ENCODE measurements around the gene DUSP22. TPM values are rescaled to one million over a fixed set of nuclear protein-coding genes. Genes with fewer than 3 reads are reported as not detected.

Gene DUSP22
- total and polyA plus RNA-seq, 2 donors (not counting 1 experiment from before 2014, with no cell fraction given) = 117 to 133 TPM

- no peak overlapping the region for H2AFZ ChIP-seq (ENCODE audit: insufficient read depth, low read depth, low read length, poor library complexity, severe bottlenecking)
- intact Hi-C loops (cut with micrococcal nuclease) = no loop called here
- H3K4me1 ChIP-seq (ENCODE audit: control insufficient read depth in 2 of 2, insufficient read depth in 2 of 2, low read length in 2 of 2) = peaks cover 84 to 94% of the 10 kb centered on the region in 2 donors
- TF ChIP-seq EZH2 (IDR thresholded peaks at IDR 0.05; ENCODE audit: borderline replicate concordance, insufficient read depth, low read depth, low read length, poor library complexity, severe bottlenecking) = no peak
- H3K4me3 ChIP-seq (ENCODE audit: control extremely low read depth in 1 of 5, extremely low read depth in 1 of 5, insufficient read depth in 1 of 5, low read depth in 2 of 5, low read length in 4 of 5) = no peak overlapping the region
- H3K4me3 Mint-ChIP-seq = no peak overlapping the region
- H3K27me3 Mint-ChIP-seq = no peaks in the 10 kb centered on the region
- peak overlapping the region; percentile 77 for H3K27ac Mint-ChIP-seq
- DNase-seq (no peak), ATAC-seq (ENCODE audit: low read depth) (no peak)
- H3K4me2 ChIP-seq (replicated peaks; ENCODE audit: low read depth, low read length, poor library complexity, severe bottlenecking) = no peak overlapping the region
- peaks cover 73% of the 10 kb centered on the region for H3K79me2 ChIP-seq (ENCODE audit: control insufficient read depth, insufficient read depth, low read length)
- no peaks in the 10 kb centered on the region for H4K20me1 ChIP-seq (ENCODE audit: control insufficient read depth, insufficient read depth, low read length, poor library complexity, severe bottlenecking)
- CTCF ChIA-PET = interaction anchor here (0.5 to 1.9 kb wide), 3 partner anchors 21 to 34 kb away, joined by 3 to 4 read pairs (median 4); no protein-coding TSS in a partner anchor
- no peak overlapping the region for H3K9ac ChIP-seq (ENCODE audit: low read length)
- peaks cover 0 to 23% of the 10 kb centered on the region in 2 experiments for H3K36me3 ChIP-seq (replicated peaks in 1 of 2; ENCODE audit: control extremely low read depth in 1 of 2, control insufficient read depth in 1 of 2, extremely low read depth in 1 of 2, insufficient read depth in 2 of 2, low read length in 1 of 2)
- 78% methylated on average over 5 of the region's 6 CpGs for WGBS (ENCODE audit: insufficient coverage)
- peaks cover 0 to 4% (median 0%) of the 10 kb centered on the region in 3 donors for H3K9me3 ChIP-seq (ENCODE audit: control extremely low read depth in 1 of 3, control insufficient read depth in 2 of 3, insufficient read depth in 1 of 3, low read length in 2 of 3)
- H3K27ac ChIP-seq (ENCODE audit: low read length in 2 of 2) = no peak overlapping the region
- H3K4me1 Mint-ChIP-seq = peaks cover 82% of the 10 kb centered on the region
- POLR2A ChIA-PET = interaction anchor here (0.9 kb wide), 1 partner anchor 21 kb away, joined by 3 read pairs; no protein-coding TSS in a partner anchor
- no peaks in the 10 kb centered on the region for H3K27me3 ChIP-seq (replicated peaks in 1 of 4; ENCODE audit: control extremely low read depth in 1 of 4, control insufficient read depth in 3 of 4, insufficient read depth in 4 of 4, low read length in 3 of 4)
- peaks cover 2% of the 10 kb centered on the region for H3K9me3 Mint-ChIP-seq (ENCODE audit: insufficient read depth)
Observed at GRCh38 chr6:315226-315625, 22.9 kb downstream of the DUSP22 start.

DNA sequence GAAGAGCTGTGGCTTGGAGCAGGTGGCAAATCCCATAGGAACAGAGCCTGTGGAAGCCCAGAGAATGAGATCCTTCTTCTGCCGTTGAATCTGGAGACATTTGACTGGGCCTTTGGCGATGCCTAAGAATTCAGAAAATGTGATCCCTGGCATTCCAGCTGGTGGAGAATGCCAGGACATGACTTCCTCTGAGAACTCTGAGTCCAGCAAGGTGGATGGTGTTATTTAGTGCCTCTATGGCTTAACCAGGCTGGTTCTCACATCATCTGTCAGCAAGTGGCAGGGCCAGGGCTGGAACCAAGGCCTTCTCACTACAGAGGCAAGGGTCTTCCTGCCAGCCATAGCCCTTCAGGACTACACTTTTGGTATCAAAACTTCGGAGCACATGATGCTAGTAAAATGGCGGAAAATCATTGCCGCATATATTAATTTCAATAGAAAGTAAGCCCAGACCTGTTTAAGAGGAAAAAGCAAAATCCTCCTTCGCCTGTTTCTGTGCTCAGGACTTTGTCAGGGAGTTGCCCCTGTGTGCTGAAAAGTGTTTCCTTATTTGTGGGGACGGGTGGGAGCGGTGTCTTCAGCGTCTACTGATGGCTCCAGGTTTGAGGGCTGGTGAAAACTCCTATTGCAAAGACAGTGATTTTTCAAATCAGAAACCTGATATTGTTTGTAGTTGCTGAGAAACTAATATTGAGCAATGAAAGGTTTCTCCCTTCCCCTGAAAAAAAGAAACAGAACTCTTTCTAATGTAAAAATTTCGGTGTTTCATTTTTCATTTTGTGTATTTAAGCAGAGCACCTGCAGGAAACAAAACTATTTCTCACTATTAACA is 23.9 kb downstream of the DUSP22 start:
- Histone ChIP-seq H3K79me2 (ENCODE audit: control insufficient read depth, insufficient read depth, low read length) (peaks cover 73% of the 10 kb centered on the region), H3K4me1 (ENCODE audit: control insufficient read depth in 2 of 2, insufficient read depth in 2 of 2, low read length in 2 of 2) (peaks cover 91 to 95% of the 10 kb centered on the region in 2 donors), H3K4me2 (replicated peaks; ENCODE audit: low read depth, low read length, poor library complexity, severe bottlenecking) (peak overlapping the region; percentile 51), H3K9ac (ENCODE audit: low read length) (peak overlapping the region; percentile 11), H4K20me1 (ENCODE audit: control insufficient read depth, insufficient read depth, low read length, poor library complexity, severe bottlenecking) (no peaks in the 10 kb centered on the region), H3K27ac (ENCODE audit: low read length in 2 of 2) (peak overlapping the region; percentile 54 to 73), H2AFZ (ENCODE audit: insufficient read depth, low read depth, low read length, poor library complexity, severe bottlenecking) (peak overlapping the region; percentile 61), H3K36me3 (replicated peaks in 1 of 2; ENCODE audit: control extremely low read depth in 1 of 2, control insufficient read depth in 1 of 2, extremely low read depth in 1 of 2, insufficient read depth in 2 of 2, low read length in 1 of 2) (peaks cover 0 to 23% of the 10 kb centered on the region in 2 experiments), H3K4me3 (ENCODE audit: control extremely low read depth in 1 of 5, extremely low read depth in 1 of 5, insufficient read depth in 1 of 5, low read depth in 2 of 5, low read length in 4 of 5) (peak overlapping the region in 1 of 5 experiments; percentile 12), H3K9me3 (ENCODE audit: control extremely low read depth in 1 of 3, control insufficient read depth in 2 of 3, insufficient read depth in 1 of 3, low read length in 2 of 3) (peaks cover 0 to 4% (median 0%) of the 10 kb centered on the region in 3 donors), H3K27me3 (replicated peaks in 1 of 4; ENCODE audit: control extremely low read depth in 1 of 4, control insufficient read depth in 3 of 4, insufficient read depth in 4 of 4, low read length in 3 of 4) (no peaks in the 10 kb centered on the region)
- ATAC-seq (ENCODE audit: low read depth) (no peak), DNase-seq (peak; percentile 45)
- peaks cover 2% of the 10 kb centered on the region for H3K9me3 Mint-ChIP-seq (ENCODE audit: insufficient read depth)
- peaks cover 74% of the 10 kb centered on the region for H3K4me1 Mint-ChIP-seq
- H3K27me3 Mint-ChIP-seq = no peaks in the 10 kb centered on the region
- POLR2A ChIA-PET = interaction anchor here (0.9 to 1.5 kb wide), 2 partner anchors 11 to 41 kb away, joined by 3 read pairs; no protein-coding TSS in a partner anchor
- peak overlapping the region; percentile 33 for H3K4me3 Mint-ChIP-seq
- WGBS (ENCODE audit: insufficient coverage) = 85% methylated on average over 9 of the region's 10 CpGs
- CTCF ChIA-PET = interaction anchor here (0.5 to 1.1 kb wide), 3 partner anchors 22 to 76 kb away, joined by 3 to 4 read pairs (median 3); no protein-coding TSS in a partner anchor
- TF ChIP-seq, protein P1, sequence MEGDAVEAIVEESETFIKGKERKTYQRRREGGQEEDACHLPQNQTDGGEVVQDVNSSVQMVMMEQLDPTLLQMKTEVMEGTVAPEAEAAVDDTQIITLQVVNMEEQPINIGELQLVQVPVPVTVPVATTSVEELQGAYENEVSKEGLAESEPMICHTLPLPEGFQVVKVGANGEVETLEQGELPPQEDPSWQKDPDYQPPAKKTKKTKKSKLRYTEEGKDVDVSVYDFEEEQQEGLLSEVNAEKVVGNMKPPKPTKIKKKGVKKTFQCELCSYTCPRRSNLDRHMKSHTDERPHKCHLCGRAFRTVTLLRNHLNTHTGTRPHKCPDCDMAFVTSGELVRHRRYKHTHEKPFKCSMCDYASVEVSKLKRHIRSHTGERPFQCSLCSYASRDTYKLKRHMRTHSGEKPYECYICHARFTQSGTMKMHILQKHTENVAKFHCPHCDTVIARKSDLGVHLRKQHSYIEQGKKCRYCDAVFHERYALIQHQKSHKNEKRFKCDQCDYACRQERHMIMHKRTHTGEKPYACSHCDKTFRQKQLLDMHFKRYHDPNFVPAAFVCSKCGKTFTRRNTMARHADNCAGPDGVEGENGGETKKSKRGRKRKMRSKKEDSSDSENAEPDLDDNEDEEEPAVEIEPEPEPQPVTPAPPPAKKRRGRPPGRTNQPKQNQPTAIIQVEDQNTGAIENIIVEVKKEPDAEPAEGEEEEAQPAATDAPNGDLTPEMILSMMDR (IDR thresholded peaks at IDR 0.05) = no peak
- peak overlapping the region; percentile 93 for H3K27ac Mint-ChIP-seq
- intact Hi-C loops (cut with micrococcal nuclease) = loop anchor here (2.0 kb wide), 1 partner anchor 23 kb away; no protein-coding TSS in a partner anchor
